ENCODE results near the gene CAMK2B.

DNA sequence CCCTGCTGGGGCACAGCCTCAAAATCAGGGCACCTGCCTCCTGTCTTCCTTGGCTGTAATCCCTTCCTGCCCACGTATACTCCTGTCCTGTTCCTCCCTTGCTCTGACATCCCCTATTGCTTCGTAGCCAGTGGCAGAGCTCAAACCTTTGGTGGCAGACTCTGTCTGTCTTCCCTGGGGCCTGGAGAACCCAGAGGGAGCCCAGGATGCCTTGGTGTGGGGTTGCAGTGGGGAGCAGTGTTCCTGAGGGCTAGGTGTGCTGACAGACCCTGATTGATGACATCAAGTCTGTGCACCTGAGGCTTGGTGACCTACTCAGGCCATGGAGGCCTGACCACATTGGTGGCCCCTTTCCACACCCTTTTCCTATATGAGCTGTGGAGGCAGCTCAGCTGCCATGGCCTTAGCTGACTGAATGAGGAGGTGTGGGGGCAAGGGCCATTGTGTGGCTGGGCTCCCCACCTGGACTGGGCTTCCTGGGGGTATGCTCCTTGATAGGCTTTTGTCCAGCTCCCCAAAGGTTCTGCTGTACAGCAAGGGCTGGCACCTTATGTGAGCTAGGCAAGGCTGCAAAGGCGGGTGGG is 130.7 kb downstream of the CAMK2B start:
- TF ChIP-seq, protein P1, sequence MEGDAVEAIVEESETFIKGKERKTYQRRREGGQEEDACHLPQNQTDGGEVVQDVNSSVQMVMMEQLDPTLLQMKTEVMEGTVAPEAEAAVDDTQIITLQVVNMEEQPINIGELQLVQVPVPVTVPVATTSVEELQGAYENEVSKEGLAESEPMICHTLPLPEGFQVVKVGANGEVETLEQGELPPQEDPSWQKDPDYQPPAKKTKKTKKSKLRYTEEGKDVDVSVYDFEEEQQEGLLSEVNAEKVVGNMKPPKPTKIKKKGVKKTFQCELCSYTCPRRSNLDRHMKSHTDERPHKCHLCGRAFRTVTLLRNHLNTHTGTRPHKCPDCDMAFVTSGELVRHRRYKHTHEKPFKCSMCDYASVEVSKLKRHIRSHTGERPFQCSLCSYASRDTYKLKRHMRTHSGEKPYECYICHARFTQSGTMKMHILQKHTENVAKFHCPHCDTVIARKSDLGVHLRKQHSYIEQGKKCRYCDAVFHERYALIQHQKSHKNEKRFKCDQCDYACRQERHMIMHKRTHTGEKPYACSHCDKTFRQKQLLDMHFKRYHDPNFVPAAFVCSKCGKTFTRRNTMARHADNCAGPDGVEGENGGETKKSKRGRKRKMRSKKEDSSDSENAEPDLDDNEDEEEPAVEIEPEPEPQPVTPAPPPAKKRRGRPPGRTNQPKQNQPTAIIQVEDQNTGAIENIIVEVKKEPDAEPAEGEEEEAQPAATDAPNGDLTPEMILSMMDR (IDR thresholded peaks at IDR 0.05), result no peak
- no peak for TF ChIP-seq POLR2A (IDR thresholded peaks at IDR 0.05; ENCODE audit: low read depth)
